ENCODE measurements around the gene BTRC.

The BTRC gene

DNA sequence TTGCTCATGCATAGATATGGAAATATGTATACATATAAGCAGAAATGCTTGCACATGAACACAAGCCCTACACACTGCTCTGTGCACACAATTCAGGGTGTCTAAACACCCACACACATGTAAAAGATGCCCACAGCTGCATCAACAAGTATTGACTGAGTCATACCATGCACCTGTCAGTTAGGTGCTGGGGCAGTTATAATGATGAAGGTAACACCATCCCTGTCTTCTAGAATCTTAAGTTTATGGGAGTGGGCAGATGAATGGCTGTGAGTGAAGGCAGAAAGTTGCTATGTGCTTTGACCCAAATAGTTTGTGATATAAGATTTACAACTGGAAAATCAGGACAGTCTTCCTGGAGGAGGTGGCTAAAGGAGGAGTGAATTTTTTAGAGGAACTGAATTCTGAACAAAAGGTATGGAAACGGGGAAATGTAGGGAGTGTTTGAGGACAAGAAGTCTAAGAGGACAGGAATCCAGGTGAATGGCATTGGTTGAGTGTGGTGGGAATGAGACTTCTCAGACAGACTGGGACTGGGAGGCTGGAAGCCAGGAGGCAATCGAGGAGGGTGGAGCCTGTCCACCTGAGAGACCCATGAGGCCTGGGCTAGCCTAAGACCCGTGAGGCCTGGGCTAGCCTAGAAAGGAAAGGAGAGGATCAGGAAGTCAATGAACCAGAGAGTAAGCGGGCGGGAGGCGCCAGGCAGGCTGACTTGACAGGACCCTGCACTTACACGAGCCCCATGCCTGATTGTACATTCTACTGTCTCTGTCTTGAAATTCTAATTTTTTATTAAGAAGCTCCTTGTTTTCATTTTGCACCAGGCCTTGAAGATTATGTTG is 213.4 kb downstream of the BTRC start:
- no peak for DNase-seq (ENCODE audit: low read depth in 2 of 2)

GRCh38 chr10:101568054-101568745 is 214.2 kb downstream of the BTRC start:
- DNase-seq (ENCODE audit: low read depth in 2 of 2) = no peak

- no peak for DNase-seq (ENCODE audit: low read depth in 2 of 2)
These were observed 215.3 kb downstream of the BTRC start for GRCh38 chr10:101569323-101569621.

GRCh38 chr10:101569622-101570427 is 215.9 kb downstream of the BTRC start:
- DNase-seq (ENCODE audit: low read depth in 2 of 2) = peak; percentile 34 to 72

GRCh38 chr10:101570428-101571270 is 216.7 kb downstream of the BTRC start:
- DNase-seq (ENCODE audit: low read depth in 2 of 2) = no peak

DNA sequence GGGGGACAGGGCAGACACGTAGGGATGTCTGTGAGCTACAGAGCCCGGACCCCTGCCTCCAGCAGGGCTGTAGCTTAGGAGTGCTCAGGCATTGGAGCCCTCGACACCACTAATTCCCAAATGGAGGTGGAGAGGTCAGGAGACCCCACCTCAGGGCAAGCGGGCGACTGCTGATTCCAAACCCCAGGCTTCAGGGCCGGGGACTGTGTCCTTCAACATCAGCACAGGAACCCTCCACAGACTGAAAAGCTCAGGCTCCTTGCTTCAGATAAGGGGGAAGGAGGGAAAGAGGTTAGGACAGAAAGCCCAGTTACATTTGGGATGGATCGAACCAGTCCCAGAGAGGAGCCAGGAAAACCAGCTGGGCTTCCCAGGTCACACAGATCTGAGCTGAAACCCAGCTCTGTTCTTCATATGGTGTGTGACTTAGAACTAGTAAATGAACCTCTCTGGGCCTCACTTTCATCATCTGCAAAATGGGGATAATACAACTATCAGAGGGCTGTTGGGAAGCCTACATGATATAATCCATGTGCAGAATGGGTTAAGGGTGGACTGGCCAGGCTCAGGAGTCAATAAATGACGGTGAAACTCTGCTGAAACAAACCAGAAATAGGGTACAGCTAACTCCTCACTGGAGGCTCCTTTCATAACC is 217.4 kb downstream of the BTRC start:
- no peak for DNase-seq (ENCODE audit: low read depth in 2 of 2)

GRCh38 chr10:101572126-101572525 is 218.2 kb downstream of the BTRC start:
- no peak for DNase-seq (ENCODE audit: low read depth in 2 of 2)

- DNase-seq (ENCODE audit: low read depth in 2 of 2) = no peak
These were observed 218.8 kb downstream of the BTRC start for GRCh38 chr10:101572785-101573184.

DNA sequence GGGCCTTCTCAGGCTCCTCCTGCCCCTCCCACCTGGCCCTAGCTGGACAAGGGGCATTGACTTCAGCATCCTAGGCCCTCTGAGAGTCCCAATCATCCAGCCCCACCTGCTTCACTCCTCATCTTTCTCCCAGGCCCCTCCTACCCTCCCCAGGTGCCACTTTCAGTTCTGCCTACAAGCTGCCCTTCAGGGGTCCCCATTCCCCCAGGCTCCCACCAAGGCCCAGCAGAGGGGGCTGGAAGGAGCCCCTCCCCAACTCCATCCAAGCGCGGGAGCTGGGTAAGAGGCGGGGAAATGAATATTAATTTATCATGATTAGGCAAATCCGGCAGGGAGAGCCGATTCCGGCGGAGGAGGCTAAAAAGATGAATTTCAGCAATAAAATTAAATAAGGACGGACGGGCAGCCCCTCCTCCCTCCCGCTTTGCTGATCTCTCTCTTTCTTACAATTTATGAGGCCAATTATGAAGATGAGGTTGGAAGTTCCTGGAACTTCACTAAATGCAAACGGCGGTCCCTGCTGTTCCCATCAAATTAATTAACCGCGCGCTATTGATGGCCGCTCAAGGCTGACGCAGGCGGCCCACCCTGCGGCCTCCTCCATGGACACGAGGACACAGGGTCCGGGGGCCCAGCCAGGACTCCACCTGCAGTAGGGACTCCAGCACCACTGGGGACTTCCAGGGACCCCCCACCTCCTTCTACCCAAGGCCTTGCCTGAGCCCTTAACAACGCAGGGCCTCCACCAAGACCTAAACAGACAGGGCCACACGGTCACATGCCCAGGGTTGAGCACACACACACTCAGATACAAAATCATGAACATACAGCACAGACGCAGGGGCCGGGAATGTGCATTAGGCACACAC is 220.2 kb downstream of the BTRC start:
- no peak for DNase-seq (ENCODE audit: low read depth in 2 of 2)

GRCh38 chr10:101575091-101575490 is 221.1 kb downstream of the BTRC start:
- no peak for DNase-seq (ENCODE audit: low read depth in 2 of 2)

DNA sequence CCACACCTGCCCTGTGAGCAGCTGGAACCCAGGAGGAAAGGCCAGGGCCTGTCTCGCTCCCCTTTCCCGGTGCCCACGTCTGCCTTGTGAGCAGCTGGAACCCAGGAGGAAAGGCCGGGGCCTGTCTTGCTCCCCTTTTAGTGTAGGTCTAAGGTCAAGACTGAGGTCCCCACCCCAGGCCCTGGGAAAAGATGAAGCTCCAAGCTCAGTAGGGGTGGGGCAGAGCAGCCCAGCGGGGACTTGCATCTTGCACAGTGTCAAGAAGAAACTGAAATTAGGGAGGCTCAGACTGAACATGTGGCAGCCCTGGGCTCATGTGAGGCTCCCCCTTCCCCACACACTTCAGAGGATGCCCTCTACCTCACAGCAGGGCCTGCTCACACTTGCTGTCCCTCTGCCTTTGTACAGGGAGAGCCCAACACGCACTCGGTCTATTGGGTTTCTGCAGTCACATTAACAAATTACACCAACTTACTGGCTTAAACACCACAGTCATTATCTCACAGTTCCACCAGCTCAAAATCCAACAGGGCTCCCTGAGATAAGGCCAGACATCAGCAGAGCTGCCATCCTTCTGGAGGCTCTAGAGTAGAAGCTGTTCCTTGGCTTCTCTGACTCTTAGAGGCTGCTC is 221.7 kb downstream of the BTRC start:
- DNase-seq (ENCODE audit: low read depth in 2 of 2) = no peak

GRCh38 chr10:101576211-101576863 is 222.4 kb downstream of the BTRC start:
- DNase-seq (ENCODE audit: low read depth in 2 of 2) = no peak

- DNase-seq (ENCODE audit: low read depth in 2 of 2) = no peak
These were observed 223.3 kb downstream of the BTRC start for GRCh38 chr10:101577121-101577871.

GRCh38 chr10:101578192-101578591 is 224.2 kb downstream of the BTRC start:
- no peak for DNase-seq (ENCODE audit: low read depth in 2 of 2)

DNA sequence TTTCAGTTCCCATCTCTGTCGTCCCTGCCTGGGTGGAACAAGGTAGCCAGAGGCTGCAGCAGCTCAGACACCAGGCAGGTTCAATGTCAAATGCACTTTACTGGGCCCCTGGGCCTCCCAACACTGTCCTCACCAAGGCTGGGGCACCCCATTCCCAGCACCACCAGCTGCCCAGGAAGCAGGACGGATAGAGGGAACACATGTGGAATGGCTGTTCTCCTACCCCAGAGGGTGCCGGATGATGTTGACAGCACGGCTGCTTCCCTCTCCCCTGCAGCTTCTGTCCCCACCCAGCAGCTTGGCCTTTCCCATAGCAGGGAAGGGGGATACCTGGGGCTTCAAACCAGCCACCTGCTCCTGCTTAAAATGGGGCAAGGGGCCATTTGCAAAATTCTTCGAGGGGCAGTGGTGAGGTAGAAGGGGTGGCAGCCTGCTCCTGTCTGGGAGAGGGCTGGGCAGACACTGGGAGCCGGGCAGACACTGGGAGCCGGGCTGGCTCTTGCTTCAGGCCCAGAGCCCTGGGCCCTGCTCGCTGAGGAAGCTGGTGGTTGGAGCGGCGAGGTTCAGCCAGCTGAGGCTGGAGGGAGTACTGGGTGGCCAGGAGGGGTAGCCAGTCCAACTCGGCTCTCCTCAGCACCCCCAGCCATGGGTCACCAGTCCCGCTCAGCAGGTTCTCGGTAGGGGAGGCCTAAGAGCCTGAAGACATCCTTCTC is 225.0 kb downstream of the BTRC start:
- no peak for DNase-seq (ENCODE audit: low read depth in 2 of 2)

- DNase-seq (ENCODE audit: low read depth in 2 of 2) = no peak
These were observed 225.5 kb downstream of the BTRC start for GRCh38 chr10:101579516-101579870.

GRCh38 chr10:101580486-101581399 is 226.8 kb downstream of the BTRC start:
- no peak for DNase-seq (ENCODE audit: low read depth in 2 of 2)
